ENCODE measurements around the gene CTDSPL. TPM values are rescaled to one million over a fixed set of nuclear protein-coding genes. Genes with fewer than 3 reads are reported as not detected.

CTDSPL gene
- total RNA-seq, 1 experiment from 2014 or later, result 6.1 TPM

DNA sequence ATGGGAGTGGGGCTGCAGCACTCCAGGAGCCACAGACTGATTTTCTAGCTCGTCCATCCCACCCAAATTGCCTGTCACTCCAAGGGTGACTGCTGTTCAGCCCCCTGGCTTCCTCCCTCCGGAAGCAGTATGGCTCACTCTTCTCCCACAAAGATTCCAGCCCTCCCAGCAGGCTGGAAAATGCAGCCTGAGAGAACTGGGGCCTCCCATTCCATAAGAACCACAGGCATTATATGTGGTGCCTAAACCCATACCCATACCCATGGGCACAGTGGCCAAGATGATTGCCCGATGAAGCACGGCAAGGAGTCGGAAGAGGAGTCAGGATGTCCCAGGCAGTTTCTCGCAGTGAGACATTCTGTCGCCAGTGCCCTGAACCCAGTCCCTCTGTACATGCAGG, 122.9 kb downstream of the CTDSPL start:
- TF ChIP-seq EZH2phosphoT487 (IDR thresholded peaks at IDR 0.05; ENCODE audit: borderline replicate concordance, low read length), result no peak
- TF ChIP-seq EZH2 (IDR thresholded peaks at IDR 0.05; ENCODE audit: low read length, unreplicated experiment), result no peak
- TF ChIP-seq, protein P1, sequence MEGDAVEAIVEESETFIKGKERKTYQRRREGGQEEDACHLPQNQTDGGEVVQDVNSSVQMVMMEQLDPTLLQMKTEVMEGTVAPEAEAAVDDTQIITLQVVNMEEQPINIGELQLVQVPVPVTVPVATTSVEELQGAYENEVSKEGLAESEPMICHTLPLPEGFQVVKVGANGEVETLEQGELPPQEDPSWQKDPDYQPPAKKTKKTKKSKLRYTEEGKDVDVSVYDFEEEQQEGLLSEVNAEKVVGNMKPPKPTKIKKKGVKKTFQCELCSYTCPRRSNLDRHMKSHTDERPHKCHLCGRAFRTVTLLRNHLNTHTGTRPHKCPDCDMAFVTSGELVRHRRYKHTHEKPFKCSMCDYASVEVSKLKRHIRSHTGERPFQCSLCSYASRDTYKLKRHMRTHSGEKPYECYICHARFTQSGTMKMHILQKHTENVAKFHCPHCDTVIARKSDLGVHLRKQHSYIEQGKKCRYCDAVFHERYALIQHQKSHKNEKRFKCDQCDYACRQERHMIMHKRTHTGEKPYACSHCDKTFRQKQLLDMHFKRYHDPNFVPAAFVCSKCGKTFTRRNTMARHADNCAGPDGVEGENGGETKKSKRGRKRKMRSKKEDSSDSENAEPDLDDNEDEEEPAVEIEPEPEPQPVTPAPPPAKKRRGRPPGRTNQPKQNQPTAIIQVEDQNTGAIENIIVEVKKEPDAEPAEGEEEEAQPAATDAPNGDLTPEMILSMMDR (conservative IDR thresholded peaks at IDR 0.05; ENCODE audit: low read depth, low read length), result no peak
- Histone ChIP-seq H3K27ac (ENCODE audit: low read length) (no peak overlapping the region), H3K4me3 (ENCODE audit: low read length) (no peak overlapping the region), H3K79me2 (ENCODE audit: low read length) (no peaks in the 10 kb centered on the region), H3K9me2 (replicated peaks; ENCODE audit: low read length) (no peaks in the 10 kb centered on the region), H3K4me1 (ENCODE audit: insufficient read depth, low read length) (peaks cover 29% of the 10 kb centered on the region), H3K4me2 (ENCODE audit: low read length) (no peak overlapping the region), H4K20me1 (ENCODE audit: low read length) (no peaks in the 10 kb centered on the region), H2AFZ (ENCODE audit: low read length) (no peak overlapping the region), H3K9me3 (ENCODE audit: low read length) (no peaks in the 10 kb centered on the region), H3F3A (ENCODE audit: low read length, unreplicated experiment) (no peaks in the 10 kb centered on the region), H3K9ac (ENCODE audit: low read length) (no peak overlapping the region), H3K27me3 (ENCODE audit: low read length) (no peaks in the 10 kb centered on the region), H3K36me3 (ENCODE audit: low read depth, low read length) (no peaks in the 10 kb centered on the region)
- ChIA-PET CTCF (interaction anchor here (2.0 kb wide), 1 partner anchor 12 kb away, joined by 4 read pairs; no protein-coding TSS in a partner anchor), POLR2A (ENCODE audit: unreplicated experiment) (no interaction called here)
- DNase-seq (no peak), ATAC-seq (no peak)
- no TSS peak for BruUV-seq (replicated peaks)
- intact Hi-C loops (cut with micrococcal nuclease), result no loop called here

DNA sequence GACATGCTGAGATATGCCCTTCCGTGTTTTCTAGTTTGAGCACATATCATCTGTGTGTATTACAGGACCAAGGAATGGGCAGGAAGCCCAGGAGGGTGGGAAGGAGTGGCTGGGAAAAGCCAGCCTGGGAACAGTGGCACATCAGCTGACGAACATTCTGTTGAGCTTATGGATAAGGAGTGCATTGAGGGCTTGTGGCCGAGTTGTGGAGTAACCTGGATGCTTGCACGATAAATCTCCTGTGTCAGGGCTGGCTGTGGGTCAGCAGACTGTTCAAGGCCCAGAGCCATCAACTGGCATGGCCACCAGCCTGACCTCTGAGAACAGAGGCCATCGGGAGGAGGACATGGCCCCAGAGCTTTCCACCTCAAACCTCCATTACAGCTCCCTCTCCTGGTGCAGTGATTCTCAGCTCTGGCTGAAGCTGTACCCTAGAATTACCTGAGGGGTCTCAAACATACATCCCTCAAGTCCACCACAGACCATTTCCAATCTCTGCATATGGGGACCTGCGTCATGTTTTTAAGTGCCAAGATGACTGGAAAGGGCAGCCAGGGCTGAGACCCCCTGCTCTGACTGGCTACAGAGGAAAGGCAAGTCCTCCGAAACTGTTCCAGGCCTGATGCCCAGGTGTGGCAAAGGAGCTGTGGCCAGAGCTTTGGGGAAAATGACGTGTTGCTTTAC, 124.1 kb downstream of the CTDSPL start:
- H3K27ac ChIP-seq (ENCODE audit: low read length), result no peak overlapping the region
- intact Hi-C loops (cut with micrococcal nuclease), result no loop called here
- peaks cover 35% of the 10 kb centered on the region for H3K4me1 ChIP-seq (ENCODE audit: insufficient read depth, low read length)
- no peaks in the 10 kb centered on the region for H3K9me3 ChIP-seq (ENCODE audit: low read length)
- H3K27me3 ChIP-seq (ENCODE audit: low read length), result no peaks in the 10 kb centered on the region
- POLR2A ChIA-PET (ENCODE audit: unreplicated experiment), result no interaction called here
- no TSS peak for BruUV-seq (replicated peaks)
- CTCF ChIA-PET, result interaction anchor here (2.0 kb wide), 1 partner anchor 11 kb away, joined by 4 read pairs; no protein-coding TSS in a partner anchor
- H3K4me3 ChIP-seq (ENCODE audit: low read length), result no peak overlapping the region
- no peaks in the 10 kb centered on the region for H3K36me3 ChIP-seq (ENCODE audit: low read depth, low read length)
- DNase-seq (no peak), ATAC-seq (no peak)
- no peak for TF ChIP-seq EZH2phosphoT487 (IDR thresholded peaks at IDR 0.05; ENCODE audit: borderline replicate concordance, low read length)
- TF ChIP-seq, protein P1 (conservative IDR thresholded peaks at IDR 0.05; ENCODE audit: low read depth, low read length), result no peak; the same call in 1 of the 2 replicates
- no peak for TF ChIP-seq EZH2 (IDR thresholded peaks at IDR 0.05; ENCODE audit: low read length, unreplicated experiment)
- H2AFZ ChIP-seq (ENCODE audit: low read length), result no peak overlapping the region
- no peaks in the 10 kb centered on the region for H3K9me2 ChIP-seq (replicated peaks; ENCODE audit: low read length)
- no peak overlapping the region for H3K4me2 ChIP-seq (ENCODE audit: low read length)
- no peaks in the 10 kb centered on the region for H3F3A ChIP-seq (ENCODE audit: low read length, unreplicated experiment)
- H3K9ac ChIP-seq (ENCODE audit: low read length), result no peak overlapping the region
- no peaks in the 10 kb centered on the region for H4K20me1 ChIP-seq (ENCODE audit: low read length)
- H3K79me2 ChIP-seq (ENCODE audit: low read length), result no peaks in the 10 kb centered on the region
